Smooth muscle cell (in vitro differentiated cells): ENCODE data around the gene BCL10. TPM values are rescaled to one million over a fixed set of nuclear protein-coding genes. Genes with fewer than 3 reads are reported as not detected.

Experiments used
- DNase-seq: peaks from one replicate; lab custom pipeline; 2025; ENCODE audit not compliant: unreplicated experiment; lab: John Stamatoyannopoulos, UW
- H2AFZ ChIP-seq: fragments of 200-600 bp; sonication (generic); 2 replicates; pipeline ENCODE4 v1.6.0; 2016; ENCODE audit warnings: antibody characterized with exemption, low read depth, mild to moderate bottlenecking
- H3F3A ChIP-seq: fragments of 200-600 bp; sonication (generic); 2 replicates; pipeline ENCODE4 v1.6.0; 2017; ENCODE audit warnings: antibody characterized with exemption, low read depth
- H3K27ac ChIP-seq: fragments of 200-600 bp; sonication (generic); 2 replicates; pipeline ENCODE4 v1.5.1; 2016; ENCODE audit warnings: low read depth, mild to moderate bottlenecking
- H3K27me3 ChIP-seq: fragments of 200-600 bp; sonication (generic); 2 replicates; pipeline ENCODE4 v1.6.1; 2016; ENCODE audit warnings: low read depth, mild to moderate bottlenecking
- H3K36me3 ChIP-seq: fragments of 200-600 bp; sonication (generic); 2 replicates; pipeline ENCODE4 v1.5.1; 2016; ENCODE audit warnings: low read depth
- H3K4me1 ChIP-seq: fragments of 200-600 bp; sonication (generic); 2 replicates; pipeline ENCODE4 v1.5.1; 2016; ENCODE audit warnings: low read depth
- H3K4me2 ChIP-seq: fragments of 200-600 bp; sonication (generic); 2 replicates; pipeline ENCODE4 v1.6.0; 2016; ENCODE audit warnings: mild to moderate bottlenecking
- H3K4me3 ChIP-seq: fragments of 200-600 bp; sonication (generic); 2 replicates; pipeline ENCODE4 v1.5.1; 2016; ENCODE audit warnings: mild to moderate bottlenecking
- H3K79me2 ChIP-seq: fragments of 200-600 bp; sonication (generic); 2 replicates; pipeline ENCODE4 v1.6.0; 2016; ENCODE audit warnings: low read depth, mild to moderate bottlenecking
- H3K9ac ChIP-seq: fragments of 200-600 bp; sonication (generic); 2 replicates; pipeline ENCODE4 v1.6.0; 2016; ENCODE audit warnings: low read depth
- H3K9me3 ChIP-seq: fragments of 200-600 bp; sonication (generic); replicated peaks from 2 replicates; pipeline ENCODE4 v1.5.1; 2016; ENCODE audit warnings: low read depth
- H4K20me1 ChIP-seq: fragments of 200-600 bp; sonication (generic); 2 replicates; pipeline ENCODE4 v1.6.0; 2016; ENCODE audit warnings: low read depth
- WGBS: methylation state at CpG from one replicate; pipeline ENCODE4 v1.1.7; 2016; ENCODE audit warnings: low lambda C conversion rate; 5-methylcytosine and 5-hydroxymethylcytosine counted together
- polyA plus RNA-seq: library from polyadenylated mRNA; unstranded; fragments of >200 nt; fragmentation: Nextera tagmentation; extraction: Ambion mirVana; gene quantifications from 2 replicates; pipeline ENCODE4 v1.2.1, GENCODE V29; 2016
- total RNA-seq: library from RNA; depleted of rRNA; stranded (reverse); fragments of >200 nt; gene quantifications from 2 replicates; pipeline ENCODE4 v1.2.3, GENCODE V29; 2014
- TF ChIP-seq, protein P1 (sequence below): fragments of 200-600 bp; sonication (generic); IDR thresholded peaks from 2 replicates; pipeline ENCODE4 v1.5.1; 2017; ENCODE audit warnings: borderline replicate concordance, mild to moderate bottlenecking, antibody characterized with exemption; ENCODE audit not compliant: insufficient read depth, poor library complexity, severe bottlenecking

Gene BCL10
- total and polyA plus RNA-seq, 2 experiments from 2014 or later, result 21.4 to 34.3 TPM

DNA sequence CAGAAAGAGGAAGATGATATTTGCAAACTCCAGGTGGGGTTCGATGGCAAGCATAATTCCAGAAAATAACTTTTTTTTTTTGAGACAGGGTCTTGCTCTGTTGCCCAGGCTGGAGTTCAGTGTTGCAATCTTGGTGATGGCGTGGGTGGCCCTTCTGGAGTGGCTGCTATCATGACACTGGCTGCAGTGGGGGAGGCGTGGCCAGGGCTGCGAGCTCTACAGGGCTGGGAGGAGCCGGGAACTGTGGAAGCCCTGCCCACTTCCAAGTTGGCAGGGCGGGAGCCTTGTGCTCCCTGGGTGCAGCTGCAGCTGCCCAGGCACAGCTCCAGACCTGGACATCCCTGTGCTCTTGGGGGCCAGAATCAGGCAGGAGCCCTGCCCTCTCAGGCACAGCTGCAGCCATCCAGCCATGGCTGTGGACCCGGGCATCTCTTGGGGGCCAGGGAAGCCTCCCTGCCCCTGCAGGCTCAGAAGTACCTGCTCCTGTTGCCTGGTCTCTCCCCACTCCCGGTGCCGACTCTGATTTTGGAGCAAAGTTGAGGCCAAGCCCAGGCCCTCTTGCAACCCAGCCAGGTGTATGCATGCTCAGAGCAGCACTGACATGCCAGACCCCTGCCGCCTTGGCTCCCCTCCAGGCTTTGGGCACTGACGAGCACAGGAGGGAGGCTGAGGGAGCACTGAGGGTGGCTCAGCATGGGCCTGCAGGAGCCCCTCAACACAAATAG, 7.2 kb upstream of the BCL10 start:
- Histone ChIP-seq H3K79me2 (no peaks in the 10 kb centered on the region), H3K9me3 (no peaks in the 10 kb centered on the region), H3K27me3 (no peaks in the 10 kb centered on the region), H3K27ac (no peak overlapping the region), H3K4me2 (no peak overlapping the region), H3F3A (peaks cover 1% of the 10 kb centered on the region), H3K4me1 (no peaks in the 10 kb centered on the region), H4K20me1 (no peaks in the 10 kb centered on the region), H3K36me3 (no peaks in the 10 kb centered on the region), H3K4me3 (no peak overlapping the region), H3K9ac (no peak overlapping the region), H2AFZ (no peak overlapping the region)
- no peak for DNase-seq
- TF ChIP-seq, protein P1, sequence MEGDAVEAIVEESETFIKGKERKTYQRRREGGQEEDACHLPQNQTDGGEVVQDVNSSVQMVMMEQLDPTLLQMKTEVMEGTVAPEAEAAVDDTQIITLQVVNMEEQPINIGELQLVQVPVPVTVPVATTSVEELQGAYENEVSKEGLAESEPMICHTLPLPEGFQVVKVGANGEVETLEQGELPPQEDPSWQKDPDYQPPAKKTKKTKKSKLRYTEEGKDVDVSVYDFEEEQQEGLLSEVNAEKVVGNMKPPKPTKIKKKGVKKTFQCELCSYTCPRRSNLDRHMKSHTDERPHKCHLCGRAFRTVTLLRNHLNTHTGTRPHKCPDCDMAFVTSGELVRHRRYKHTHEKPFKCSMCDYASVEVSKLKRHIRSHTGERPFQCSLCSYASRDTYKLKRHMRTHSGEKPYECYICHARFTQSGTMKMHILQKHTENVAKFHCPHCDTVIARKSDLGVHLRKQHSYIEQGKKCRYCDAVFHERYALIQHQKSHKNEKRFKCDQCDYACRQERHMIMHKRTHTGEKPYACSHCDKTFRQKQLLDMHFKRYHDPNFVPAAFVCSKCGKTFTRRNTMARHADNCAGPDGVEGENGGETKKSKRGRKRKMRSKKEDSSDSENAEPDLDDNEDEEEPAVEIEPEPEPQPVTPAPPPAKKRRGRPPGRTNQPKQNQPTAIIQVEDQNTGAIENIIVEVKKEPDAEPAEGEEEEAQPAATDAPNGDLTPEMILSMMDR, result no peak
- WGBS, result 86% methylated on average over 11 of the region's 11 CpGs

DNA sequence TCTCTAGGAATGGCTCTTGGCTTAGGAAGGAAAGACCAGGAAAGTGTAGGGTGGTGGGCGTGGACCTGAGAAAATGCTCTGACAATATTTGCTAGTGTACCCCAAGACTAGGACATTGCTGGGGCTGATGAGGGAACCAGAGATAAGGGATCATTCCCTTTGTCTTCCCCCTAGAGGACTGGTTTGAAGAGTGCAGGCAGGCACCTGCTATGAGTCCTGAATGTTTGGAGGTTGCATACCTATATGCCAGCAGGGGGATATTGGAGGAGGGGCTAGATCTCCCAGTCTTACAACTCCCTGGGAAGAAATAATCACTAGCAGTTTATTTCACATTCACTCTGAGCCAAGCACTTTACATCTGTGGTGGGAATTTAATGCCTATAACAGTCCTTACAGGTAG, 6.0 kb upstream of the BCL10 start:
- 68% methylated on average over 1 of the region's 1 CpG for WGBS
- H3K36me3 ChIP-seq, result no peaks in the 10 kb centered on the region
- H3K9me3 ChIP-seq, result no peaks in the 10 kb centered on the region
- TF ChIP-seq, protein P1, result no peak
- no peaks in the 10 kb centered on the region for H3K27me3 ChIP-seq
- no peak overlapping the region for H3K4me3 ChIP-seq
- H3K9ac ChIP-seq, result no peak overlapping the region
- DNase-seq, result no peak
- peaks cover 12% of the 10 kb centered on the region for H3F3A ChIP-seq
- H3K4me2 ChIP-seq, result no peak overlapping the region
- no peak overlapping the region for H3K27ac ChIP-seq
- H4K20me1 ChIP-seq, result no peaks in the 10 kb centered on the region
- no peaks in the 10 kb centered on the region for H3K79me2 ChIP-seq
- no peaks in the 10 kb centered on the region for H3K4me1 ChIP-seq
- H2AFZ ChIP-seq, result no peak overlapping the region

GRCh38 chr1:85280636-85281035, 4.2 kb upstream of the BCL10 start:
- no peak overlapping the region for H3K9ac ChIP-seq
- no peak overlapping the region for H2AFZ ChIP-seq
- H4K20me1 ChIP-seq, result no peaks in the 10 kb centered on the region
- no peak for DNase-seq
- WGBS, result 84% methylated on average over 4 of the region's 4 CpGs
- H3K4me3 ChIP-seq, result no peak overlapping the region
- H3K27me3 ChIP-seq, result no peaks in the 10 kb centered on the region
- no peak overlapping the region for H3K27ac ChIP-seq
- TF ChIP-seq, protein P1, result no peak
- H3K9me3 ChIP-seq, result no peaks in the 10 kb centered on the region
- H3K36me3 ChIP-seq, result no peaks in the 10 kb centered on the region
- no peaks in the 10 kb centered on the region for H3K4me1 ChIP-seq
- peaks cover 15% of the 10 kb centered on the region for H3F3A ChIP-seq
- peaks cover 2% of the 10 kb centered on the region for H3K79me2 ChIP-seq
- H3K4me2 ChIP-seq, result no peak overlapping the region
